Tibial nerve (tissue), 4 donors: Measurements from ENCODE around the gene TBC1D8. TPM values are rescaled to one million over a fixed set of nuclear protein-coding genes. Genes with fewer than 3 reads are reported as not detected.

Experiments
- DNase-seq, 2 donors: peaks; one replicate each; pipeline ENCODE4 v3.0.0-alpha.2; 2019; ENCODE audit warnings: low spot score in 2 of 2
- H3K27ac ChIP-seq, 4 donors: fragments of 200-600 bp; sonication (generic) in 3 of 4; one replicate each; pipeline ENCODE4 v1.5.1; 2017 to 2019; ENCODE audit warnings: mild to moderate bottlenecking in 1 of 4
- H3K27me3 ChIP-seq, 2 donors: fragments of 200-600 bp; sonication (generic) in 1 of 2; one replicate each; pipeline versions ENCODE4 v1.5.1 to v1.6.0; 2017 to 2019
- H3K36me3 ChIP-seq, 3 donors: fragments of 200-600 bp; sonication (generic); one replicate each; pipeline ENCODE4 v1.5.1; 2018 to 2019
- H3K4me1 ChIP-seq, 4 donors: fragments of 200-600 bp; sonication (generic) in 3 of 4; one replicate each; pipeline ENCODE4 v1.5.1; 2017 to 2019
- H3K4me3 ChIP-seq, 4 donors: fragments of 200-600 bp; sonication (generic) in 3 of 4; one replicate each; pipeline ENCODE4 v1.5.1; 2017 to 2019; ENCODE audit warnings: mild to moderate bottlenecking in 1 of 4, moderate library complexity in 1 of 4
- H3K9me3 ChIP-seq, 4 donors: fragments of 200-600 bp; sonication (generic) in 3 of 4; one replicate each; pipeline ENCODE4 v1.5.1; 2017 to 2019
- CTCF ChIP-seq, 5 experiments: fragments of 200-600 bp in 3 of 5; fragments of 450-650 bp in 2 of 5; sonication (generic) in 3 of 5; IDR thresholded peaks; one replicate each; pipeline ENCODE4 v1.5.1; 2016 to 2019; ENCODE audit warnings: antibody characterized with exemption in 5 of 5, mild to moderate bottlenecking in 3 of 5, moderate library complexity in 2 of 5
- EP300 ChIP-seq, 2 donors: sonication (generic); formaldehyde crosslinking; IDR thresholded peaks; one replicate each; pipeline ENCODE4 v1.6.1; 2017; ENCODE audit warnings: antibody characterized with exemption in 2 of 2, mild to moderate bottlenecking in 1 of 2
- POLR2A ChIP-seq, 2 donors: fragments of 450-650 bp; IDR thresholded peaks; one replicate each; pipeline ENCODE4 v1.6.1; 2017; ENCODE audit warnings: antibody characterized with exemption in 2 of 2, mild to moderate bottlenecking in 2 of 2, moderate library complexity in 2 of 2
- WGBS, 2 donors: methylation state at CpG; one replicate each; pipeline ENCODE4 v1.1.5; 2018; 5-methylcytosine and 5-hydroxymethylcytosine counted together
- total RNA-seq, 4 donors: library from RNA; depleted of rRNA; stranded (reverse); fragments of >200 nt; gene quantifications; one replicate each; pipeline ENCODE4 v1.1.0, GENCODE V29; 2016

The TBC1D8 gene
- total RNA-seq, 4 donors from 2014 or later, result 42.4 to 87.9 (median 47.3) TPM

- Histone ChIP-seq H3K36me3 (no peaks in the 10 kb centered on the region), H3K27me3 (no peaks in the 10 kb centered on the region), H3K4me1 (no peaks in the 10 kb centered on the region), H3K27ac (no peak overlapping the region), H3K9me3 (peaks cover 0 to 9% (median 0%) of the 10 kb centered on the region in 4 donors), H3K4me3 (no peak overlapping the region)
- 64 to 68% methylated on average over 9 of the region's 9 CpGs for WGBS, 2 donors
- DNase-seq, result no peak
- TF ChIP-seq EP300 (IDR thresholded peaks at IDR 0.05) (no peak), CTCF (IDR thresholded peaks at IDR 0.05) (no peak), POLR2A (IDR thresholded peaks at IDR 0.05) (no peak)
These were observed 11.6 kb upstream of the TBC1D8 start for GRCh38 chr2:101162561-101163330.

- WGBS, 2 donors, result 91 to 100% methylated on average over 3 of the region's 3 CpGs
- no peak overlapping the region for H3K27ac ChIP-seq
- H3K4me1 ChIP-seq, result no peaks in the 10 kb centered on the region
- TF ChIP-seq POLR2A (IDR thresholded peaks at IDR 0.05) (no peak), CTCF (IDR thresholded peaks at IDR 0.05) (no peak), EP300 (IDR thresholded peaks at IDR 0.05) (no peak)
- H3K4me3 ChIP-seq, result no peak overlapping the region
- H3K36me3 ChIP-seq, result no peaks in the 10 kb centered on the region
- DNase-seq, result no peak
- no peaks in the 10 kb centered on the region for H3K27me3 ChIP-seq
- no peaks in the 10 kb centered on the region for H3K9me3 ChIP-seq
These were observed 10.5 kb upstream of the TBC1D8 start for GRCh38 chr2:101161658-101162057.

GRCh38 chr2:101160454-101160853 lies 9.3 kb upstream of the TBC1D8 start:
- WGBS, 2 donors, result 64 to 79% methylated on average over 3 of the region's 3 CpGs
- H3K4me3 ChIP-seq, result no peak overlapping the region
- DNase-seq, result no peak
- TF ChIP-seq EP300 (IDR thresholded peaks at IDR 0.05), result no peak
- TF ChIP-seq POLR2A (IDR thresholded peaks at IDR 0.05), result no peak
- TF ChIP-seq CTCF (IDR thresholded peaks at IDR 0.05), result no peak
- H3K9me3 ChIP-seq, result no peaks in the 10 kb centered on the region
- no peaks in the 10 kb centered on the region for H3K4me1 ChIP-seq
- no peaks in the 10 kb centered on the region for H3K36me3 ChIP-seq
- no peaks in the 10 kb centered on the region for H3K27me3 ChIP-seq
- no peak overlapping the region for H3K27ac ChIP-seq

GRCh38 chr2:101159526-101159925 lies 8.3 kb upstream of the TBC1D8 start:
- 96 to 98% methylated on average over 2 of the region's 2 CpGs for WGBS, 2 donors
- Histone ChIP-seq H3K9me3 (no peaks in the 10 kb centered on the region), H3K27ac (no peak overlapping the region), H3K27me3 (no peaks in the 10 kb centered on the region), H3K36me3 (no peaks in the 10 kb centered on the region), H3K4me3 (no peak overlapping the region), H3K4me1 (no peaks in the 10 kb centered on the region)
- TF ChIP-seq CTCF (IDR thresholded peaks at IDR 0.05) (no peak), POLR2A (IDR thresholded peaks at IDR 0.05) (no peak), EP300 (IDR thresholded peaks at IDR 0.05) (no peak)
- DNase-seq, result no peak

GRCh38 chr2:101157272-101157671 lies 6.1 kb upstream of the TBC1D8 start:
- Histone ChIP-seq H3K4me3 (no peak overlapping the region), H3K36me3 (no peaks in the 10 kb centered on the region), H3K27me3 (no peaks in the 10 kb centered on the region), H3K4me1 (peaks cover 0 to 16% (median 3%) of the 10 kb centered on the region in 4 donors), H3K9me3 (no peaks in the 10 kb centered on the region), H3K27ac (no peak overlapping the region)
- DNase-seq, result no peak
- no peak for TF ChIP-seq POLR2A (IDR thresholded peaks at IDR 0.05)
- TF ChIP-seq EP300 (IDR thresholded peaks at IDR 0.05), result no peak
- TF ChIP-seq CTCF (IDR thresholded peaks at IDR 0.05), result no peak
- 87 to 95% methylated on average over 6 of the region's 6 CpGs for WGBS, 2 donors
